HG02798 (cell line): ENCODE measurements around the gene SCN3A.

Source experiments
- ATAC-seq: cut with Tn5 transposase; IDR thresholded peaks from one replicate; pipeline ENCODE4 v1.9.1; 2021; ENCODE audit warnings: mild to moderate bottlenecking; ENCODE audit not compliant: unreplicated experiment, poor library complexity

SCN3A gene

DNA sequence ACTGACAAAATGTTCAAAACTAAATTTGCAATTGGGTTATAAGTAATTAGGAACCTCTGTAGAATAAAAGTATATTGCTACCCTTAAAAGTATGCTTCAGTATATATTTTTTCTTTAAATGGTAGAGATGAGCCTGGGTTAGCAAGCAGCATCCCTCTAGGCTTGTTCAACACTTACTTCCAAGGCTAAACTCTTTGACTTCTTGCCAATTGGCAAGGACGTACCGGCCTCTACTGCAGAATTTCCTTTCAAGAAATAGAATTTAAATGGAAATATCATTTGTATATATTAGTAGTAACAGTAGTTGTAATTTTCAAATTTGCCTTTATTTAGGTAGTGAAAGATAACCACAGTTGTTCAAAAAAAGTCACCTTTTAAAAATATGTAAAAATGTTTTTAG is 143.4 kb downstream of the SCN3A start:
- no peak for ATAC-seq

DNA sequence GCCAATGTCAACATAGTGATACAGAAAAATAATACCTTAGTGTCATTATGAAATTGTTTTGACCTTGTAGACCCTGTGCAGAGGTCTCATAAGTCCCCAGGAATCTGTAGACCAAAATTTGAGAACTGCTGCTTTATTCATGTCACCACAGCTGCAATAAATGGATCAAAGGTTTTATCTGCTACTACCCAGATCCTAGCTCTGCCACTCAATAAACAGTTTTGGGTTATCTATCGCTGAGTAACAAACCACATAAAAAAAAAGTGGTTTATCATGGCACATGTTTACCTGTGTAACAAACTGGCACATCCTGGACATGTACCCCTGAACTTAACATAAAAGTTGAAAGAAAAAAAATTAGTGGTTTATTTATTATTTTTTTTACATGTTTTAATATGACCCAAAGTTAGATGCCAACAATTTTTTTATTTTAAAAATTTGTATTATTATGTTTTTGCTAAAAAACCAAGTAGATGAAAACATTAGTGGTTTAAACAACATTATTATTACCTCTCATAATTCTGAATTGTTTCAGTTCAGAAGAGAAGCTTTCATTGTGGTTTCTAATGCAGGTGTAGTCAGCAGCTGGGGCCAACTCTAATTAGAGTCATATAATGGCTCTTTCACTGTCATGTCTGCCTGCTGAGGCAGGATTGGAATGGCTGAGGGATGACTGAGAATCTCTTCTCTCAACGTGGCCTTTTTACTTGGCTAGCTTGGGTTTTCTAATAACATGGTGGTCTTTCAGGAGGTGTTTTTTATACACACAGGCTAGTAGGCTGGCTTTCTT is 145.2 kb downstream of the SCN3A start:
- ATAC-seq = no peak

DNA sequence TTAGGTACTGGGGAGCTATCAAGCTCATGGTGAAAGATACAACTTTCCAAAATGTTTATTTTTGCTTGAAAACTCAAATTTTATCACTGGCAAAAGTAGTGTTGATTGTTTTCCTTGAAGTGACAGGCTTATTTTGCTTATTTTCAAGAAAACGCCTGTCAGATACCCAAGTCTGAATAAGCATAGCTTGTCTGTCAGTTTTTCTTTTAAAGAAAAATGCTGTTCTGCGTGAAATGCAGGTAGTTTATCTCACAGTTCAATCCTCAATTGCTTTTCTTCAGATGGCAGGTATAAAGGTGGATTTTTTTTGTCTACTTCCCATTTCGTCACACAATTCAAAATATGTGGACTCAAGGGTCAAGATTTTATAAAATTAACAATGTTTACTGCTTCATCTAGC is 145.9 kb downstream of the SCN3A start:
- no peak for ATAC-seq

DNA sequence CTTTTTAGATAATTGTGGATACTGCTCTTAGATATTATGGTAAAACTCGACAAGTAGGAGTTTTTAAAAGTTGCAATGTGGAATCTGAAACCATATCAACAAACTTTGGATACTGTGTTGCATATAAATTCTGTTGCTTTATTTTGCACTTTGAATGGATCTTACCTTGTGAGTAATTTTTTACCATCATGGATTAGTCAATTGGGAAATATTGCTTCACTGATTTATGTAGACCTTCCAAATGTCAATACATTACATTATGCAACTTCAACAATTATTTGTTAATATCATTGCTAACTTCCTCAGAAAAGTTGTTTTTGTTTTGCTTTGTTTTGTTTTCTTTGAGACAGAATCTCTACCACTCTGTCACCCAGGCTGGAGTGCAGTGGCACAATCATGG is 146.5 kb downstream of the SCN3A start:
- no peak for ATAC-seq

DNA sequence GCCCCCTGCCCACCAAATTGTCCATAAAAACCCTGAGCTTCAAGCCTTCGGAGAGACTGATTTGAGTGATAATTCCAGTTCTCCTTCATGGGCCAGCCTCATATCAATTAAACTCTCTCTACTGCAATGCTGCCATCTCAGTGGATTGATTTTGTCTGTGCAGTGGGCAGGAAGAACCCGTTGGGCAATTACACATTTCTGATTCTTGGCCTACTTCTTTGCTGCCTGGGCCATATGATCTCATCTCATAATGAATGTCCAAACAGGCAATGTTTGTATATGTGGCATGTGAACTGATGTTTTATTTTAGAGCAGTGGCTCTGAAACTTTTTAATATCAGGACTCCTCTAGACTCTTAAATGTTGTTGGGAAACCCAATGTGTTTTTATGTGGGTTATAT is 147.3 kb downstream of the SCN3A start:
- no peak for ATAC-seq

DNA sequence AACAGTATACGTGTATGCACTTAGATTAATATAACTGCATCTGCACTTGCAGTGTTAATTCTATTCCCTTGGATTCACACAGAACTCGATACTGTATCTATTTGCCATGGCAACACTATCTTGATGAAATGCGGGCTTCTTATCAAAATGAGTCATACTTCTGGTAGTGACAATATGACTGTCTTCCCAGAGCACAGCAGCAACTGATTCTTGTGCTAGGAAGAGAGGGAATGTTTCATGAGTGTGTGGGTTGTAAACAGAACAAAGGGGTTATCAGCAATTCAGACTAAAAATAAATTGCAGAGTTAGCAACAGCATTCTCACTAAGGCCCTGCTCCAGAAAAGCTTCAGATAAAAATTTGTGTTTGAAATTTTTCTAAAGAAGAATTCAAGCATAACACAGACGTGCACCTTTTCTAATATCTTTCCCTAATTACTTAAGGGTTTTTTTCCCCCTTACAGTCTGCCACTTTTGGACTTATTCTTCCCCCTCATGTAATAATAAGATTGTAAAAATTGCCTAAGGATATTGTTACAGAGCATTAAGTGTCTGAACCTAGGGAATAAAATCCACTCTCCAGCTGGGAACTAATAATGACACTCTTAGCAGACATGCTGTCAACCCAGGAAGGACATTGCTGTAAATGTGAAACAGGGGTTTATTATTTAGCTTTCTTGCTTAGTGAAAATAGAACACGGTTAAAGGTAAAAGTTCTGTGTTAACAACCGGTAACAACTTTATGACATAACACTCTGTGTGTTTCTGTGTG is 148.6 kb downstream of the SCN3A start:
- no peak for ATAC-seq

DNA sequence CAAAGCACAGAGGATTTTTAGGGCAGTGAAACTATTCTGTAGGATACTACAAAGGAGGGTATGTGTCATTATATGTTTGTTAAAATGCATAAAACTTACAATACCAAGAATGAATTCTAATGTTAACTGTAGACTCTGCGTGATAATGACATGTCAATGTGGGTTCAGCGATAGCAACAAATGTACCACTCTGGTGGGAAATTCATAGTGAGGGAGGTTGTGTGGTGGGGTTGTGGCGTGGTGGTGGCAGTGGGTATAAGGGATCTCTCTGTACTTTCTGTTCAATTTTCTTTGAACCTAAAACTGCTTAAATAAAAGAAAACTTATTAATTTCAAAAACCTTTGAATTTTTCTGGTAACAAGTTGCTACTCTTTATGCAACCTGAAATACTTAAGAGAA is 149.2 kb downstream of the SCN3A start:
- ATAC-seq = no peak

DNA sequence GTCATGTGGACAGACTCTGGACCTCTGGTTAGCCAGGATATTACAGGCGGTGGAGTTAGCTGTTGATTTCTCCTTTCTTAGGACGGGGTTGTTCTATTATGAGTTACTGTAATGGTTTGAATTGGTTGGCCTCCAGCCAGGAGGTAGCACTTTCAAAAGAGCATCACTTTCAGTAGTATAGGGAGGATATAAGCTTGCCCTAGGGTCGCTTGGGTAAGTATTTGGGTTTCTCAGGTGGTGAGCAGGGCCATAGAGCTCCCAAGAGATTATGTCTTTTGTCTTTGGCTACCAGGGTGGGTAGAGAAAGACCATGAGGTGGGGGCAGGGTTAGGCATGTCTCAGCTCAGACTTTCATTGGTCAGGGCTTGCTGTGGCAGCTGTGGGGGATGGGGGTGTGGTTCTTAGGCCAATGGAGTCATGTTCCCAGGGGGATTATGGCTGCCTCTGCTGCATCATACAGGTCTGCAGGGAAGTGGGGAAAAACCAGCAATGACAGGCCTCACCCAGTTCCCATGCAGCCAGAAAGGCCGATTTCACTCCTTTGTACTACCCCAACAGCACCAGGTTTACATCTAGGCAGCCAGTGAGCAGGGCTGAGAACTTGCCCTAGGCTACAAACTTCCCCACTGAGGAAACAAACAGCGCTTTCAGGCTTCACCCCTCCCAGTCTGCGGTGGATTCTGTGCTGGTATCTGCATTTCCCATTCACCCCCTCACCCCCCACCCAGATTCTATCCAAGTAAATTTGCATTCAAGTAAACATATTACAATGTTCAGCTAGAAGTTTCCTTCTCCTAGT is 159.1 kb downstream of the SCN3A start:
- no peak for ATAC-seq
